Psoas muscle (tissue), 8 donors: Measurements from ENCODE around the gene CFAP251. TPM values are rescaled to one million over a fixed set of nuclear protein-coding genes. Genes with fewer than 3 reads are reported as not detected.
A peak's percentile ranks its signal among the peaks of the same experiment; 100 is the strongest.

Experiments
- ATAC-seq, 4 donors: fragments of 200-7000 bp; cut with Tn5 transposase; one replicate each; pipeline ENCODE4 v1.9.1; 2020; ENCODE audit warnings: moderate library complexity in 3 of 4, mild to moderate bottlenecking in 2 of 4
- DNase-seq, 2 donors: peaks; one replicate each; pipeline ENCODE4 v3.0.0-alpha.2; 2020
- H3K27ac ChIP-seq: fragments of 200-600 bp; one replicate; pipeline ENCODE4 v1.8.0; 2022
- H3K27me3 ChIP-seq, 3 donors: fragments of 200-600 bp in 1 of 3; one replicate each; pipeline versions ENCODE4 v1.6.1 to v1.8.0; 2013 to 2022; ENCODE audit warnings: low read length in 2 of 3, mild to moderate bottlenecking in 2 of 3, moderate library complexity in 1 of 3; ENCODE audit not compliant: insufficient read depth in 3 of 3
- H3K36me3 ChIP-seq, 2 donors: fragments of 200-600 bp in 1 of 2; one replicate each; pipeline versions ENCODE4 v1.6.1 to v1.8.0; 2013 to 2022; ENCODE audit warnings: low read depth in 1 of 2, mild to moderate bottlenecking in 1 of 2, moderate library complexity in 1 of 2; ENCODE audit not compliant: insufficient read depth in 1 of 2
- H3K4me1 ChIP-seq: fragments of 200-600 bp; one replicate; pipeline ENCODE4 v1.8.0; 2022
- H3K4me3 ChIP-seq: fragments of 200-600 bp; one replicate; pipeline ENCODE4 v1.8.0; 2022; ENCODE audit warnings: mild to moderate bottlenecking
- H3K9me3 ChIP-seq: fragments of 200-600 bp; one replicate; pipeline ENCODE4 v1.8.0; 2022
- CTCF ChIP-seq: fragments of 200-600 bp; IDR thresholded peaks from one replicate; pipeline ENCODE4 v1.8.0; 2022; ENCODE audit warnings: antibody characterized with exemption
- WGBS, 3 donors: extraction: QIAGEN DNeasy Blood & Tissue Kit; methylation state at CpG; one replicate each; pipeline versions ENCODE4 v1.1.6 to v1.1.7; 2013; 5-methylcytosine and 5-hydroxymethylcytosine counted together
- intact Hi-C, 2 donors: fragments of 100-400 bp; cut with DNase I; formaldehyde crosslinking; loops; one replicate each; pipeline versions ENCODE4 v1.11.0 to v1.14.2; 2022
- polyA plus RNA-seq, 3 donors: library from polyadenylated mRNA; stranded (reverse); fragments of 200-250 nt; gene quantifications; one replicate each; pipeline ENCODE4 v1.2.3, GENCODE V29; 2013
- total RNA-seq, 4 donors: library from RNA; stranded (reverse); fragmentation: NEBNext Ultra II Directional in 2 of 4; extraction: Animal tissue kit (Norgen Biotek cat#: 25700) in 2 of 4; gene quantifications; one replicate each; pipeline versions ENCODE4 v1.2.1 to v1.2.4, GENCODE V29; 2021 to 2023
- donor health status: healthy with polysubstance abuse.
- donor health status: DM: no; HTN: no; CAD: no; lungs with moderate emphysema.
- donor health status: Bipolar disorder and iron deficiency.
- donor health status: healthy.
- donor health status: DM: yes; HTN: yes; CAD: no.
- donor health status: DM: no; HTN: no; CAD: no.
- donor health status: DM: no; HTN: no; CAD: no.
- donor health status: DM: yes; HTN: yes; CAD: no.

CFAP251 gene
- total and polyA plus RNA-seq, 7 donors: 0.36 to 0.79 (median 0.64) TPM

- WGBS, 3 donors: 78 to 87% (median 81%) methylated on average over 23 of the region's 23 CpGs
- DNase-seq (no peak), ATAC-seq (no peak)
- H3K9me3 ChIP-seq: no peaks in the 10 kb centered on the region
- H3K4me1 ChIP-seq: peaks cover 50% of the 10 kb centered on the region
- H3K27ac ChIP-seq: peak overlapping the region; percentile 73
- H3K27me3 ChIP-seq: no peaks in the 10 kb centered on the region
- H3K36me3 ChIP-seq: no peaks in the 10 kb centered on the region
- no peak overlapping the region for H3K4me3 ChIP-seq
- intact Hi-C loops: loop anchor here in 1 of 2 donors (10.0 kb wide), 1 partner anchor 104 kb away; no protein-coding TSS in a partner anchor
- TF ChIP-seq CTCF: no peak
Measured at GRCh38 chr12:122028905-122029560, 110.6 kb downstream of the CFAP251 start.

GRCh38 chr12:122029620-122030423, 111.4 kb downstream of the CFAP251 start:
- no peak for TF ChIP-seq CTCF
- ATAC-seq: peak; percentile 8 to 36 (median 18)
- H3K4me1 ChIP-seq: peaks cover 43% of the 10 kb centered on the region
- peak overlapping the region; percentile 16 for H3K27ac ChIP-seq
- no peaks in the 10 kb centered on the region for H3K9me3 ChIP-seq
- no peaks in the 10 kb centered on the region for H3K27me3 ChIP-seq
- H3K4me3 ChIP-seq: no peak overlapping the region
- DNase-seq: peak in 1 of 2 donors; percentile 46
- intact Hi-C loops: loop anchor here in 1 of 2 donors (10.0 kb wide), 1 partner anchor 105 kb away; no protein-coding TSS in a partner anchor
- H3K36me3 ChIP-seq: no peaks in the 10 kb centered on the region
- WGBS, 3 donors: 45 to 65% (median 62%) methylated on average over 28 of the region's 28 CpGs

- Histone ChIP-seq H3K9me3 (no peaks in the 10 kb centered on the region), H3K27me3 (no peaks in the 10 kb centered on the region), H3K27ac (peak overlapping the region; percentile 16), H3K4me3 (no peak overlapping the region), H3K4me1 (peaks cover 43% of the 10 kb centered on the region), H3K36me3 (peaks cover 0 to 6% of the 10 kb centered on the region in 2 donors)
- intact Hi-C loops: no loop called here
- DNase-seq (no peak), ATAC-seq (no peak)
- WGBS, 3 donors: 84 to 90% (median 88%) methylated on average over 13 of the region's 13 CpGs
- no peak for TF ChIP-seq CTCF
Measured at GRCh38 chr12:122030424-122031035, 112.1 kb downstream of the CFAP251 start.

GRCh38 chr12:122031342-122032216, 113.2 kb downstream of the CFAP251 start:
- peak in 1 of 2 donors; percentile 72 for DNase-seq
- Histone ChIP-seq H3K4me3 (no peak overlapping the region), H3K4me1 (peaks cover 39% of the 10 kb centered on the region), H3K27ac (no peak overlapping the region), H3K36me3 (peaks cover 0 to 16% of the 10 kb centered on the region in 2 donors), H3K27me3 (no peaks in the 10 kb centered on the region), H3K9me3 (no peaks in the 10 kb centered on the region)
- peak; percentile 36 to 57 (median 50) for ATAC-seq
- peak; percentile 63 for TF ChIP-seq CTCF
- intact Hi-C loops: no loop called here
- WGBS, 3 donors: 64 to 69% (median 68%) methylated on average over 20 to 21 of the region's 21 CpGs
